Mesodermal cell (in vitro differentiated cells): ENCODE measurements around the gene TPM2.

Experiments
- H3K27ac ChIP-seq: 2 replicates; pipeline ENCODE4 v1.7.0; 2013; ENCODE audit warnings: mild to moderate bottlenecking, low read depth, low read length, moderate library complexity; ENCODE audit not compliant: severe bottlenecking
- H3K36me3 ChIP-seq: 2 replicates; pipeline ENCODE4 v1.7.1; 2013; ENCODE audit warnings: mild to moderate bottlenecking, low read length, moderate library complexity; ENCODE audit not compliant: control insufficient read depth, insufficient read depth
- H3K4me1 ChIP-seq: one replicate; pipeline ENCODE4 v1.7.1; 2013; ENCODE audit warnings: mild to moderate bottlenecking, low read length; ENCODE audit not compliant: insufficient read depth, control insufficient read depth, poor library complexity, severe bottlenecking
- H3K4me3 ChIP-seq: 2 replicates; pipeline ENCODE4 v1.7.0; 2013; ENCODE audit warnings: low read length, control low read depth, mild to moderate bottlenecking; ENCODE audit not compliant: insufficient read depth, poor library complexity, severe bottlenecking; ENCODE audit errors: extremely low read depth
- H3K9me3 ChIP-seq: 2 replicates; pipeline ENCODE4 v1.7.1; 2013; ENCODE audit warnings: mild to moderate bottlenecking, low read length, moderate library complexity; ENCODE audit not compliant: control insufficient read depth
- WGBS, 2 experiments: methylation state at CpG; one replicate each; pipeline ENCODE4 v1.1.5; 2013; ENCODE audit warnings: missing lambda C conversion rate in 2 of 2; ENCODE audit not compliant: insufficient coverage in 2 of 2; 5-methylcytosine and 5-hydroxymethylcytosine counted together

The TPM2 gene

DNA sequence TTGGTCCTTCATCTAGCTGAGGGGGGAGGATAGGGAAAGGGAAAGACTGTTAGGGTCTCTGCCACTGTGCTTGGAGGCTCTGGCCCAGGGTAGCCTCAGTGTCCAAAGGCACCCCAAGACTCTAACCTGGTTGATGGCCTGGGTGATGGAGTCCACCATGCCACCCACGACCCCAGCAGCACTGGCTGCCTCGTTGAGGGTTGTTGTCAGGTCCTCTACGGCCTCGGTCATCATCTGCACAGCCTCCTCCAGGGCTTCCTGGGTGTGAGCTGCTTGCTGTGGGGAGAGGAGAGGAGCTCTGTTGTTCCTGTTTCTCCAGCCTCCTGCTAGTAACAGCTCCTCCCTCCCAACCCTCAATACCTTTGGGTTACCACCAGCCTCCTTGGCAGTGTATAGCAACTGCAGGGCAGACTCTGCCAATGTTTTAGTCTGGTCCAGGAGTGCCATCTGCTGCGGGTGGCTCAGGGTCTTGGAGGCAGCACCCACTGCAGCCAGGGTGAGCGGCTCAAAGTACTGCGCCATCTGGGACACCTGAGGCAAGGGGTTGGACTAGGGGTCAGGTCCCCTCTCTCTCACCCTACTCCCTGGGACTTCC is 16.2 kb upstream of the TPM2 start:
- no peak overlapping the region for H3K4me3 ChIP-seq
- no peak overlapping the region for H3K27ac ChIP-seq
- 100% methylated on average over 4 to 5 of the region's 7 CpGs for WGBS, 2 experiments
- H3K36me3 ChIP-seq: peaks cover 100% of the 10 kb centered on the region
- H3K9me3 ChIP-seq: no peaks in the 10 kb centered on the region
- no peaks in the 10 kb centered on the region for H3K4me1 ChIP-seq

GRCh38 chr9:35705372-35705771 is 15.6 kb upstream of the TPM2 start:
- Histone ChIP-seq H3K27ac (no peak overlapping the region), H3K4me1 (no peaks in the 10 kb centered on the region), H3K4me3 (no peak overlapping the region), H3K9me3 (no peaks in the 10 kb centered on the region), H3K36me3 (peaks cover 100% of the 10 kb centered on the region)
- 87% methylated on average over 8 of the region's 8 CpGs for WGBS, 2 experiments

DNA sequence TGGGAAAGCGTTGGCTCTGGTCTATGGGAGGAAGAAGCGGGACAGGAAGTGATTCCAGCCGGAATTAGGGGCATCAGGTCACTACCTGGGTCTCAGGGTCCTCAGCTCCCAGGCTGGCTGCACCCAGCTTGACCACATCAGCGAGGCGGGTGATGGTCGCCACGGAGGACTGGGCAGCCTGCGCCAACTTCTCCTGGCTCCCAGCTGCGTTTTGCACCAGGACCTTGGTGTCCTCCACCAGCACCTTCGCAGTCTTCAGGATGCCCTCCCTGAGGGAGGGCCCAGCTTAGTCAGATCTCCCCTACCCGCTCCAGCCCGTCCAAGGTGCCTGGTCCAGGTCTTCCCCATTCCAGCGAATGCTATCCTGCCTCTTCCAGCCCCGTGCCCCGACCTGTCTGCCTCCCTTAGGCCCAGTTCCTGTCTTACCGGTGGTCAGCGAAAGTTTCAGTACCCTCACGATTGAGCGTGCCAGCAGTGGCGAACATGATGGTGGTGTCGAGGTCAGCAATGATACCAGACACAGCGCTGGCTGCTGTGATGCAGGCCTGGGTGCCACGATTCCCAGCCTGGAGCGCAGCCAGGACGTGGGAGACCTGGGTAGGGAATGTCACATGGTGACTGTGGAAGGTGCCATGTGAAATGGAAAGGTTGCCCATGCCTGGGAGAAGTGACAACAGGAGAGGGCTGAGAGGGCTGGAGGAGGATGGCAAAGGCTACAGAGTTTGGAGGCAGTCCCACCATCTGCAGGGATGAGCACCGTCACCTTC is 14.4 kb upstream of the TPM2 start:
- H3K9me3 ChIP-seq: no peaks in the 10 kb centered on the region
- H3K4me3 ChIP-seq: no peak overlapping the region
- WGBS, 2 experiments: 94 to 96% methylated on average over 25 to 26 of the region's 26 CpGs
- H3K4me1 ChIP-seq: no peaks in the 10 kb centered on the region
- H3K36me3 ChIP-seq: peaks cover 100% of the 10 kb centered on the region
- no peak overlapping the region for H3K27ac ChIP-seq

- no peak overlapping the region for H3K27ac ChIP-seq
- no peak overlapping the region for H3K4me3 ChIP-seq
- peaks cover 100% of the 10 kb centered on the region for H3K36me3 ChIP-seq
- WGBS, 2 experiments: 96 to 98% methylated on average over 7 of the region's 7 CpGs
- no peaks in the 10 kb centered on the region for H3K9me3 ChIP-seq
- no peaks in the 10 kb centered on the region for H3K4me1 ChIP-seq
Observed at GRCh38 chr9:35702696-35703095, 13.0 kb upstream of the TPM2 start.

GRCh38 chr9:35700942-35701341 is 11.2 kb upstream of the TPM2 start:
- H3K36me3 ChIP-seq: peaks cover 99% of the 10 kb centered on the region
- H3K9me3 ChIP-seq: no peaks in the 10 kb centered on the region
- no peak overlapping the region for H3K27ac ChIP-seq
- H3K4me3 ChIP-seq: no peak overlapping the region
- no peaks in the 10 kb centered on the region for H3K4me1 ChIP-seq

- no peak overlapping the region for H3K27ac ChIP-seq
- H3K4me1 ChIP-seq: no peaks in the 10 kb centered on the region
- H3K9me3 ChIP-seq: no peaks in the 10 kb centered on the region
- 92 to 94% methylated on average over 10 to 11 of the region's 11 CpGs for WGBS, 2 experiments
- peaks cover 96% of the 10 kb centered on the region for H3K36me3 ChIP-seq
- no peak overlapping the region for H3K4me3 ChIP-seq
Observed at GRCh38 chr9:35700031-35700430, 10.3 kb upstream of the TPM2 start.

- no peak overlapping the region for H3K27ac ChIP-seq
- WGBS, 2 experiments: 88 to 92% methylated on average over 5 of the region's 5 CpGs
Observed at GRCh38 chr9:35698231-35698630, 8.5 kb upstream of the TPM2 start.

GRCh38 chr9:35697486-35697885 is 7.8 kb upstream of the TPM2 start:
- H3K9me3 ChIP-seq: no peaks in the 10 kb centered on the region
- 97 to 98% methylated on average over 9 to 13 of the region's 14 CpGs for WGBS, 2 experiments
- peaks cover 71% of the 10 kb centered on the region for H3K36me3 ChIP-seq
- H3K4me1 ChIP-seq: no peaks in the 10 kb centered on the region
- H3K27ac ChIP-seq: no peak overlapping the region
- no peak overlapping the region for H3K4me3 ChIP-seq

More at GRCh38 chr9:35698231-35698630, 8.5 kb upstream of the TPM2 start:
- Histone ChIP-seq H3K4me3 (no peak overlapping the region), H3K4me1 (no peaks in the 10 kb centered on the region), H3K9me3 (no peaks in the 10 kb centered on the region), H3K36me3 (peaks cover 78% of the 10 kb centered on the region)

DNA sequence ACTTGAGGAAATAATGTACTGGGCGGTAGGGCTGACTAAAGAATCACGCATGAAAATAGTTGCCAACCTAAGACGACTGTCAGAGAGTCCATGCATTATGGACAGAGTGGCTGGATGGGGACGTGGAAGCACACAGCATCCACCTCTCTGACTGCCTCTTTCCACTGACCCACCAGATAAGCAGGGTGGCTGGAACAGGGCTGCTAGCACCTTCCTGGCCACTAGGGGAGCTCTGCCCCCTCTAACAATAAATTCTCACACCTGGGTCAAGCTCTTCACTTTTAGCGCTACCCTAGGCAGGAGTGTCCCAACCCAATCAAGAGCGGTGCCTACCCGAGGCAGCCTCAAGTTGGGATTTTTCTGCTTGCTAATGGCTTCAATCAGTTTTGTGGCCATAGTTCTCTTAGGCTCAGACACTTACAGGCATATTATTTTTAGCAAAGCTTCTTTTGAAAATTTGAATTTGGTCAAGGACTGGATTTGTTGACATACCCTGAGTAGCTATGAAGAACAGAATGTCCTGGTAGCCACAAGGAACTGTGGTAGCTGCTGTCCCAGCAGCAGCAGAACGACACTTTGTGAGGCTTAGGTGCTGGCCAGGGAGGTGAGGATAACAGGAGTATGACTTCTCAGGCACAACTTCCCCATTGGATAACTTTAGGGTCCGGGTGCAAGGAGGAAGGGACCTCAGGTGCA is 6.9 kb upstream of the TPM2 start:
- Histone ChIP-seq H3K36me3 (peaks cover 63% of the 10 kb centered on the region), H3K9me3 (no peaks in the 10 kb centered on the region), H3K4me3 (no peak overlapping the region), H3K4me1 (no peaks in the 10 kb centered on the region), H3K27ac (no peak overlapping the region)
- WGBS, 2 experiments: 64 to 66% methylated on average over 8 to 9 of the region's 9 CpGs

DNA sequence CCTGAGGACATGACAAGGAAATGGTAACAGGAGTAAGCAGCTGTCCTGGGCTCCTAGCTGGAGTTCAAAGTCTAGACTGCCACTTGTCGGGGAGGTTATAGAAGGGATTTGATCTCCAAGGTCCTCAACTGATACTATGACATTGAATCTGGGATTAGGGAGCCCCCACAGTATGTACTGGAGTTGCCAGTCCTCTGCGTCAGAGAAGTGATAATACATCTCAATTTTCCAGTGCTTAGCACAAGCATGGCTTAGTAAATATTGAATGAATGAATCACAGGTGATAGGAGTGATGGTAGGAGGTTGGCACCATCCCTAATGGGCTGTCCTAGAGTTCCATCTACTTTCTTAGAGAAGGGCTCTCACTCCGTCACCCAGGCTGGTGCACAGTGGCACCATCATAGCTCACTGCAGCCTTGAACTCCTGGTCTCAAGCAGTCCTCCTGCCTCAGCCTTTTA is 6.2 kb upstream of the TPM2 start:
- no peaks in the 10 kb centered on the region for H3K4me1 ChIP-seq
- 100% methylated on average over 1 to 3 of the region's 3 CpGs for WGBS, 2 experiments
- no peak overlapping the region for H3K27ac ChIP-seq
- H3K36me3 ChIP-seq: peaks cover 56% of the 10 kb centered on the region
- H3K4me3 ChIP-seq: no peak overlapping the region
- no peaks in the 10 kb centered on the region for H3K9me3 ChIP-seq
